ENCODE measurements around the gene COG1. TPM values are rescaled to one million over a fixed set of nuclear protein-coding genes. Genes with fewer than 3 reads are reported as not detected.

COG1 gene
- total RNA-seq, 2 donors from 2014 or later, result 34.8 to 42.5 TPM

- intact Hi-C loops (cut with DNase I), result no loop called here
- WGBS, 2 donors, result 57 to 65% methylated on average over 3 of the region's 3 CpGs
- no peak overlapping the region for H3K4me3 ChIP-seq
Observed at GRCh38 chr17:73179878-73180277, 13.0 kb upstream of the COG1 start.

GRCh38 chr17:73182616-73183310 is 10.1 kb upstream of the COG1 start:
- H3K27me3 ChIP-seq, result no peaks in the 10 kb centered on the region
- no peak overlapping the region for H3K27ac ChIP-seq
- no peaks in the 10 kb centered on the region for H3K36me3 ChIP-seq (replicated peaks in 1 of 2; ENCODE audit: insufficient read depth in 1 of 2, low read depth in 2 of 2)
- DNase-seq, result peak in 2 of 4 donors; percentile 36 to 44
- TF ChIP-seq, protein P1, sequence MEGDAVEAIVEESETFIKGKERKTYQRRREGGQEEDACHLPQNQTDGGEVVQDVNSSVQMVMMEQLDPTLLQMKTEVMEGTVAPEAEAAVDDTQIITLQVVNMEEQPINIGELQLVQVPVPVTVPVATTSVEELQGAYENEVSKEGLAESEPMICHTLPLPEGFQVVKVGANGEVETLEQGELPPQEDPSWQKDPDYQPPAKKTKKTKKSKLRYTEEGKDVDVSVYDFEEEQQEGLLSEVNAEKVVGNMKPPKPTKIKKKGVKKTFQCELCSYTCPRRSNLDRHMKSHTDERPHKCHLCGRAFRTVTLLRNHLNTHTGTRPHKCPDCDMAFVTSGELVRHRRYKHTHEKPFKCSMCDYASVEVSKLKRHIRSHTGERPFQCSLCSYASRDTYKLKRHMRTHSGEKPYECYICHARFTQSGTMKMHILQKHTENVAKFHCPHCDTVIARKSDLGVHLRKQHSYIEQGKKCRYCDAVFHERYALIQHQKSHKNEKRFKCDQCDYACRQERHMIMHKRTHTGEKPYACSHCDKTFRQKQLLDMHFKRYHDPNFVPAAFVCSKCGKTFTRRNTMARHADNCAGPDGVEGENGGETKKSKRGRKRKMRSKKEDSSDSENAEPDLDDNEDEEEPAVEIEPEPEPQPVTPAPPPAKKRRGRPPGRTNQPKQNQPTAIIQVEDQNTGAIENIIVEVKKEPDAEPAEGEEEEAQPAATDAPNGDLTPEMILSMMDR (IDR thresholded peaks at IDR 0.05), result no peak
- TF ChIP-seq POLR2A (IDR thresholded peaks at IDR 0.05), result no peak
- no peaks in the 10 kb centered on the region for H3K9me3 ChIP-seq
- intact Hi-C loops (cut with DNase I), result no loop called here
- ATAC-seq, result peak; percentile 35
- peaks cover 11% of the 10 kb centered on the region for H3K4me1 ChIP-seq
- WGBS, 2 donors, result 25 to 26% methylated on average over 15 of the region's 15 CpGs
- H3K4me3 ChIP-seq, result no peak overlapping the region

More at GRCh38 chr17:73179878-73180277, 13.0 kb upstream of the COG1 start:
- DNase-seq, result no peak
- no peak for TF ChIP-seq POLR2A (IDR thresholded peaks at IDR 0.05)
- TF ChIP-seq, protein P1 (IDR thresholded peaks at IDR 0.05), result no peak
- no peaks in the 10 kb centered on the region for H3K27me3 ChIP-seq
- H3K4me1 ChIP-seq, result peaks cover 11% of the 10 kb centered on the region
- no peaks in the 10 kb centered on the region for H3K36me3 ChIP-seq (replicated peaks in 1 of 2; ENCODE audit: insufficient read depth in 1 of 2, low read depth in 2 of 2)
- H3K9me3 ChIP-seq, result no peaks in the 10 kb centered on the region
- no peak for ATAC-seq
- H3K27ac ChIP-seq, result no peak overlapping the region

DNA sequence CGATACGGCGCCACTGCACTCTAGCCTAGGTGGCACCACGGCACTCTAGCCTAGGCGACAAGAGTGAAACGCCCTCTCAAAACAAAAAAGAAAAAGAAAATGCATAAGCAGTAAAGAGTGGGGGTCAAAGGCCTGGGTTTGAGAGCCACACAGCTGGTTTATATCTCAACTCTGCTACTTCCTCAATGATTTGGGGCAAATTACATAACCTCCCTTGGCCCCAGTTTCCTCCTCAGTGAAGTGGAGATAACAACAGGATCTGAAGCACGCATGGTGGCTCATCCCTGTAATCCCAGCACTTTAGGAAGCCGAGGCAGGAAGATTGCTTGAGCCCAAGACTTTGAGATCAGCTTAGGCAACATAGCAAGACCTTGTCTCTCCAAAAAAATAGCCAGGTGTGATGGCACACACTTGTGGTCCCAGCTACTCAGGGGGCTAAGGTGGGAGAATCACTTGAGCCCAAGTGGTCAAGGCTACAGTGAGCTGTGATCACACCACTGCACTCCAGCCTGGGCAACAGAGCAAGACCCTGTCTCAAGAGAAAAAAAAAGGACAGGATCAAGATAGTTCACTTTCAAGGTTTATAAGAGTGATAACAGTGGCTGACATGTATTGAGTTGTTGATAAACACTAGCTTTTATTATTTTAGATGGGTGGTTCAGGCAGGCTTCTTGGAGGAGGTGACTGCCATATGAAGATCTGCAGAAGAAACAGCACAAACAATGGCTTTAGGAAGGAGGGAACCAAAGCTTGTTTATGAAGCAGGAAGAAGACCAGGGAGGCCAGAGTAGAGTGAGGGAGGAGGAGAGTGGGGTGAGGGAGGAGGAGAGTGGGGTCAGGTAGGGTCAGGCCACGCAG is 8.5 kb upstream of the COG1 start:
- Histone ChIP-seq H3K27me3 (no peaks in the 10 kb centered on the region), H3K4me3 (no peak overlapping the region), H3K36me3 (replicated peaks in 1 of 2; ENCODE audit: insufficient read depth in 1 of 2, low read depth in 2 of 2) (no peaks in the 10 kb centered on the region), H3K27ac (no peak overlapping the region), H3K9me3 (no peaks in the 10 kb centered on the region), H3K4me1 (peaks cover 11% of the 10 kb centered on the region)
- intact Hi-C loops (cut with DNase I), result no loop called here
- DNase-seq (no peak), ATAC-seq (no peak)
- 72 to 85% methylated on average over 9 of the region's 9 CpGs for WGBS, 2 donors
- TF ChIP-seq, protein P1 (IDR thresholded peaks at IDR 0.05), result no peak
- TF ChIP-seq POLR2A (IDR thresholded peaks at IDR 0.05), result no peak

- ATAC-seq (no peak), DNase-seq (no peak)
- no peaks in the 10 kb centered on the region for H3K9me3 ChIP-seq
- no peaks in the 10 kb centered on the region for H3K27me3 ChIP-seq
- TF ChIP-seq, protein P1 (IDR thresholded peaks at IDR 0.05), result no peak
- no peak for TF ChIP-seq POLR2A (IDR thresholded peaks at IDR 0.05)
- H3K4me1 ChIP-seq, result peaks cover 11% of the 10 kb centered on the region
- no peak overlapping the region for H3K4me3 ChIP-seq
- H3K36me3 ChIP-seq (replicated peaks in 1 of 2; ENCODE audit: insufficient read depth in 1 of 2, low read depth in 2 of 2), result no peaks in the 10 kb centered on the region
- intact Hi-C loops (cut with DNase I), result no loop called here
- H3K27ac ChIP-seq, result no peak overlapping the region
- WGBS, 2 donors, result 87 to 97% methylated on average over 12 to 16 of the region's 16 CpGs
Observed at GRCh38 chr17:73186283-73187050, 6.4 kb upstream of the COG1 start.

All from body of pancreas (tissue), 4 donors.